Ovary (tissue), 9 donors: Measurements from ENCODE around the gene RASA3. TPM values are rescaled to one million over a fixed set of nuclear protein-coding genes. Genes with fewer than 3 reads are reported as not detected.

Experiments
- DNase-seq, 5 donors: peaks; one replicate each; pipeline ENCODE4 v3.0.0-alpha.2; 2019 to 2020
- H3K27ac ChIP-seq, 2 donors: fragments of 200-600 bp; one replicate each; pipeline versions ENCODE4 v1.5.1 to v1.8.0; 2019 to 2022
- H3K27me3 ChIP-seq: fragments of 200-600 bp; one replicate; pipeline ENCODE4 v1.8.0; 2022
- H3K36me3 ChIP-seq: fragments of 200-600 bp; sonication (generic); one replicate; pipeline ENCODE4 v1.5.1; 2019
- H3K4me1 ChIP-seq: one replicate; pipeline ENCODE4 v1.8.1; 2013; ENCODE audit warnings: mild to moderate bottlenecking, moderate library complexity; ENCODE audit not compliant: insufficient read depth
- H3K4me3 ChIP-seq: fragments of 200-600 bp; sonication (generic); one replicate; pipeline ENCODE4 v1.5.1; 2017
- H3K9me3 ChIP-seq, 2 donors: fragments of 200-600 bp in 1 of 2; sonication (generic) in 1 of 2; one replicate each; pipeline versions ENCODE4 v1.5.1 to v1.8.1; 2013 to 2019; ENCODE audit warnings: mild to moderate bottlenecking in 1 of 2, moderate library complexity in 1 of 2
- CTCF ChIP-seq, 3 donors: fragments of 450-650 bp in 2 of 3; fragments of 200-600 bp in 1 of 3; IDR thresholded peaks; one replicate each; pipeline versions ENCODE4 v1.5.1 to v1.8.0; 2016 to 2022; ENCODE audit warnings: antibody characterized with exemption in 3 of 3, mild to moderate bottlenecking in 1 of 3
- EP300 ChIP-seq: sonication (generic); formaldehyde crosslinking; IDR thresholded peaks from one replicate; pipeline ENCODE4 v1.6.1; 2017; ENCODE audit warnings: antibody characterized with exemption
- POLR2A ChIP-seq: fragments of 450-650 bp; IDR thresholded peaks from one replicate; pipeline ENCODE4 v1.6.1; 2017; ENCODE audit warnings: antibody characterized with exemption, mild to moderate bottlenecking, moderate library complexity
- WGBS, 3 donors: extraction: QIAGEN DNeasy Blood & Tissue Kit in 1 of 3; methylation state at CpG; one replicate each; pipeline versions ENCODE4 v1.1.5 to v1.1.7; 2013 to 2017; 5-methylcytosine and 5-hydroxymethylcytosine counted together
- intact Hi-C, 4 donors: fragments of 100-400 bp; cut with DNase I; formaldehyde crosslinking; loops; one replicate each; pipeline versions ENCODE4 v1.11.0 to v1.15.1; 2022 to 2023
- polyA plus RNA-seq, 2 donors: library from polyadenylated mRNA; stranded (reverse); fragments of 200-250 nt in 1 of 2; fragments of 350-450 nt in 1 of 2; fragmentation: Illumina TruSeq in 1 of 2; extraction: RNeasy Lipid Tissue Mini Kit (QIAGEN cat#74804) in 1 of 2; gene quantifications; one replicate each; pipeline ENCODE4 v1.2.3, GENCODE V29; 2013 to 2014
- total RNA-seq, 7 donors: library from RNA; depleted of rRNA in 2 of 7; stranded (reverse); fragments of >200 nt in 2 of 7; fragmentation: NEBNext Ultra II Directional in 3 of 7; extraction: Animal tissue kit (Norgen Biotek cat#: 25700) in 3 of 7; gene quantifications; one replicate each; pipeline versions ENCODE4 v1.1.0 to v1.2.4, GENCODE V29; 2016 to 2023
- donor health status: DM: no; HTN: no; CAD: no; lungs with moderate emphysema.
- donor health status: DM: no; HTN: no; CAD: no.
- donor health status: Bipolar disorder and iron deficiency.
- donor health status: DM: yes; HTN: yes; CAD: no.
- donor health status: DM: no; HTN: no; CAD: no.
- donor health status: DM: yes; HTN: yes; CAD: no.

The RASA3 gene
- total and polyA plus RNA-seq, 9 donors: 5.4 to 16.9 (median 9.4) TPM

- 85 to 88% (median 87%) methylated on average over 16 of the region's 16 CpGs for WGBS, 3 donors
- Histone ChIP-seq H3K4me3 (no peak overlapping the region), H3K36me3 (no peaks in the 10 kb centered on the region), H3K9me3 (no peaks in the 10 kb centered on the region), H3K27me3 (no peaks in the 10 kb centered on the region), H3K27ac (no peak overlapping the region), H3K4me1 (peaks cover 1% of the 10 kb centered on the region)
- DNase-seq: peak in 1 of 5 donors; percentile 34
- intact Hi-C loops: no loop called here
- TF ChIP-seq POLR2A (no peak), CTCF (IDR thresholded peaks at IDR 0.05) (no peak), EP300 (no peak)
Measured at GRCh38 chr13:113981194-113981605, 151.2 kb downstream of the RASA3 start.

- no peaks in the 10 kb centered on the region for H3K27me3 ChIP-seq
- 89 to 94% (median 89%) methylated on average over 12 of the region's 12 CpGs for WGBS, 3 donors
- H3K4me3 ChIP-seq: no peak overlapping the region
- peaks cover 1% of the 10 kb centered on the region for H3K4me1 ChIP-seq
- TF ChIP-seq CTCF (IDR thresholded peaks at IDR 0.05): no peak
- TF ChIP-seq POLR2A: no peak
- TF ChIP-seq EP300: no peak
- no peak overlapping the region for H3K27ac ChIP-seq
- H3K36me3 ChIP-seq: no peaks in the 10 kb centered on the region
- intact Hi-C loops: no loop called here
- no peak for DNase-seq
- H3K9me3 ChIP-seq: no peaks in the 10 kb centered on the region
Measured at GRCh38 chr13:113980489-113981064, 151.8 kb downstream of the RASA3 start.

- Histone ChIP-seq H3K27me3 (no peaks in the 10 kb centered on the region), H3K27ac (no peak overlapping the region), H3K4me1 (peaks cover 1% of the 10 kb centered on the region), H3K36me3 (no peaks in the 10 kb centered on the region), H3K4me3 (no peak overlapping the region), H3K9me3 (no peaks in the 10 kb centered on the region)
- TF ChIP-seq EP300: no peak
- DNase-seq: peak in 1 of 5 donors; percentile 15
- intact Hi-C loops: no loop called here
- 83 to 87% (median 84%) methylated on average over 20 of the region's 20 CpGs for WGBS, 3 donors
Measured at GRCh38 chr13:113979791-113980471, 152.5 kb downstream of the RASA3 start.

- 89 to 93% (median 92%) methylated on average over 41 of the region's 41 CpGs for WGBS, 3 donors
- Histone ChIP-seq H3K36me3 (no peaks in the 10 kb centered on the region), H3K27me3 (no peaks in the 10 kb centered on the region)
Measured at GRCh38 chr13:113978741-113979481, 153.5 kb downstream of the RASA3 start.

More at GRCh38 chr13:113978741-113979481, 153.5 kb downstream of the RASA3 start:
- DNase-seq: peak in 1 of 5 donors; percentile 31
- Histone ChIP-seq H3K9me3 (no peaks in the 10 kb centered on the region), H3K4me1 (peaks cover 1% of the 10 kb centered on the region), H3K27ac (no peak overlapping the region), H3K4me3 (no peak overlapping the region)
- intact Hi-C loops: no loop called here
- TF ChIP-seq POLR2A (no peak), EP300 (no peak), CTCF (IDR thresholded peaks at IDR 0.05) (no peak)
